GM18502 (cell line): ENCODE measurements around the gene TAS2R30.
"Not testable (repeated sequence)": the region's sequence is repeated elsewhere in the genome, so short reads cannot be mapped to it uniquely, and the experiment has no call there.

ENCODE experiments used
- ATAC-seq: cut with Tn5 transposase; IDR thresholded peaks from one replicate; pipeline ENCODE4 v1.9.1; 2021; ENCODE audit warnings: mild to moderate bottlenecking; ENCODE audit not compliant: unreplicated experiment, poor library complexity

TAS2R30 gene

DNA sequence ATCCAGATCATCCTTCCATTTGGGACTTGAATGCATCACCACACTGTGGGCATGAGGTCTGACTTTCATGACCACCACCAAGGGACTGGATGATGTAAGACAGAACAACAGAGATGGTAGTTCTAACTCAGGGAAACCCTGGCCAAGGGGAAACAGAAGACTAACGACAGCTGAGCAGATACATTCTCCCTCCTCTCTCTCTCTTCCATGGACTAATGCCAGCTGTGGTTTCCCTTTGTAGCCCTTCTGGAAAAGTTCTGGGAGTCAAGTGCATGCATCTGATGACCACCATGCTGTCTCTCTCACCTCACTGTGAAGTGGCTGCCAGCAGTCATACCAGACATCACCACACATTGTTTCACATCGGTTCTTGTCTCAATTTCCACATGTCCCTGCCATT, 3.4 kb downstream of the TAS2R30 start:
- no peak for ATAC-seq

DNA sequence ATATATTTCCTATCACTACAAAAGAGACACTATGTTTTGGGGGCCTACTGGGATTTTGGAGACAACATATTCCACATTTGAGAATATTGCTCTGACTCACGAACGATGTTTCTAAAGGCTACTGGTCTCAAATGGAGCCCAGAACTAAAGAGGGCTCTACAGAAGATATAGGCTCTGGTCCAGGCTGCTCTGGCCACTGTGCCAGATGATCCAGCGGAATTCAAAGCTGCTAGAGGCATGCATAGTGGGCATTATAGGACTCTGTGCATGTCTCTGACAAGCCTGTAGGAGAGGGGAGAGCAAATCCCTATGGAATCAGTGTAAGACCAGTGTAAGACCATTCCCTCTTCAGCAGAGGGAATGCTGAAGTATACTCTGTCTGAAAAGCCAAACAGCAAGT, 4.1 kb downstream of the TAS2R30 start:
- no peak for ATAC-seq

DNA sequence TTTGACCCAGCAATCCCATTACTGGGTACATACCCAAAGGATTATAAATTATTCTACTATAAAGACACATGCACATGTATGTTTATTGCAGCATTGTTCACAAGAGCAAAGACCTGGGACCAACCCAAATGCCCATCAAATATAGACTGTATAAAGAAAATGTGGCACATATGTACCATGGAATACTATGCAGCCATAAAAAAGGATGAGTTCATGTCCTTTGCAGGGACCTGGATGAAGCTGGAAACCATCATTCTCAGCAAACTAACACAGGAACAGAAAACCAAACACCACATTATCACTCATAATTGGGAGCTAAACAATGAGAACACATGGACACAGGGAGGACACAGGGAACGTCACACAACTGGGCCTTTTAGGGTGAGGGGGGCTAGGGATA, 20.3 kb downstream of the TAS2R30 start:
- ATAC-seq = not testable (repeated sequence)

DNA sequence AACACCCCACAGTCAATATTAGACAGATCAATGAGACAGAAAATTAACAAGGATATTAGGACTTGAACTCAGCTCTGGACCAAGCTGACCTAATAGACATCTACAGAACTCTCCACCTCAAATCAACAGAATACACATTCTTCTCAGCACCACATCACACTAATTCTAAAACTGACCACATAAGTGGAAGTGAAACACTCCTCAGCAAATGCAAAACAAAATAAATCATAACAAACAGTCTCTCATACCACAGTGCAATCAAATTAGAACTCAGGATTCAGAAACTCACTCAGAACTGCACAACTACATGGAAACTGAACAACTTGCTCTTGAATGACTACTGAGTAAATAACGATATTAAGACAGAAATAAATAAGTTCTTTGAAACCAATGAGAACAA, 23.2 kb downstream of the TAS2R30 start:
- not testable (repeated sequence) for ATAC-seq

DNA sequence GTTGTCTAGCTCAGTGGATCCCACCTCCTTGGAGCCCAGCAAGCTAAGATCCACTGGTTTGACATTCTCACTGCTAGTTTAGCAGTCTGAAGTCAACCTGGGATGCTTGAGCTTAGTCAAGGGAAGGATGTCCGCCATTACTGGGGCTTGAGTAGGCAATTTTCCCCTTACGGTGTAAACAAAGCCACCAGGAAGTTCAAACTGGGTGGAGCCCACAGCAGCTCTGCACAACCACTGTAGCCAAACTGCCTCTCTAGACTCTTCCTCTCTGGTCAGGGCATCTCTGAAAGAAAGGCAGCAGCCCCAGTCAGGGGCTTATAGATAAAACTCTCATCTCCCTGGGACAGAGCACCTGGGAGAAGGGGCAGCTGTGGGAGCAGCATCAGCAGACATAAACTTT, 25.6 kb downstream of the TAS2R30 start:
- no peak for ATAC-seq

DNA sequence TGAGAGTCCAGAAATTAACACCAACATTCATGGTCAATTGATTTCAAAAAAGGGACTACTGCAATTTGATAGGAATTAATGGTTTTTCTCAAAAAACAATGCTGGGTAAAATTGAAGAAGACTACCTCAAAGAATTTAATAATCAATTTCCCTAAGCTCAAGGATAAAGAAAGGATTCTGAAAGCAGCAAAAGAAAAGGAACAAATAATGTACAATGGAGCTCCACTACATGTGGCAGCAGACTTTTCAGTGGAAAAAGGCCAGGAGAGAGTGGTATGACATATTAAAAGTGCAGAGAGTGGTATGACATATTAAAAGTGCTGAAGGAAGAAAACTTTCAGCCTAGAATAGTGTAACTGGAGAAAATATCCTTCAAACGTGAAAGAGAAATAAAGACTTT, 26.7 kb downstream of the TAS2R30 start:
- no peak for ATAC-seq

DNA sequence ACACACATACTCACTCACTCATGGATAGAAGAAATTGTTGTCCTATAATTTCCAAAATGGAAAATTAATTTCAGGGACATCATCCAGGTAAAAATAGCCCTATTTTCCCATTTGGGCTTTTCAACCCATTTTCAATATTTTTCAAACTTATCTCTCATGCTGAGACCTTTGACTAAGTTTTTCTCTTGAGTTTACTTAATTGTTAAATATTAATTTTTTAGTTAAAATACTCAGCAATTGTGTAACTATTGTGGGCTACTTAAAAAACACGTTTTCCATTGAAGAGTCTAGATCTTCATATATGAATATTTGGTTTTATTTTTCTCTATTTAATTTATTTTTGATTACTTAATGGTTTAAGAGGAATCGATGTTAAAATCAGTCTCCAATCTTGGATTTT, 28.2 kb downstream of the TAS2R30 start:
- ATAC-seq = no peak

DNA sequence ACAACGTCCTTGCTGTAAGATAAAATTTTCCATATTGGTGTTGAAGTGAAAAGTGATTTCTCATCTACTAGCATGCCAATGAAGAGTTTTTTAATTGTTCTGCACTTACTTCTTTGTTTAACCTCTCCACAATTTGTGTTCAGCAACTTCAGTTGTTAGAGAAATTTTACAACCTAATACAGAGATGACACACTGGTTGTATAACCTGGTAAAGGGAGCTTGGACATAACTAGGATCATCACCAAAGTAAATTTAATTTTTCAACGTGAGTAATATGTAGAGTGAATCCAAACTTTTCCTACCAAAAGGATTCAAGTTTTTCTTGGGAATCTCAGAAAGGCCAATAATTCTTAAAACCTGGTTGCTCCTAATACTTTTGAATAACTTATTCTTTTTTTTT, 28.9 kb downstream of the TAS2R30 start:
- no peak for ATAC-seq

DNA sequence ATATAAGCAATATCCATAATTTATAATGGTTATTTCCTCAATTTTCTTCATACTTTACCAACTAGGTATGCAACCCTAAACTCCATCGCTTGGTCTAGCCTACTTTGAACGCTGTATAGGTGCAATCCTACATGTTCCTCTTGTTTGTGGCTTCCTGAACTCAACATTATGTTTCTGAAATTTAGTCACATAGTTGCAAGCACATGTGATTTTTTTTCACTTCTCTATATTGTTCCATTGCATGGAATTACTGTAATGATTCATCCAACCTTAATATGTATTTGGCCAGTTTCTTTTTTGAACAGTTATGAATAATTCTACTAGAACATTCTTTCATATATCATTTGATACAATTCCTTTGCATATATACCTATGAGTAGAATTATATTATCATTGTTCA, 39.5 kb downstream of the TAS2R30 start:
- not testable (repeated sequence) for ATAC-seq

DNA sequence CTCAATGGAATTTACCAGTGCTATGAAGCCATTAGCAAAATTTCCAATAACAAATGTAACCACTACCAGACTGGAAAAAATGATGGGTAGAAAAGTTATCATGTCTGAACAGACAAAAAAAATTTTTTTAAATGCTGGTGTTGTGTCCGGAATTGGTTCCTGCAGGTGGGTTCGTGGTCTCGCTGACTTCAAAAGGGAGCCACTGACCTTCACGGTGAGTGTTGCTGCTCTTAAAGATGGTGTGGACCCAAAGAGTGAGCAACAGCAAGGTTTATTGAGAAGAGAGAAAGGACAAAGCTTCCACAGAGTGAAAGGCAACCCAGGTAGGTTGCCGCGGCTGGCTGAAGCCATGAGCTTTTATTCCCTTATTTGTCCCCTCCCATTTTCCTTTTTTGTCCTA, 42.3 kb downstream of the TAS2R30 start, which contains the start of gene TAS2R43:
Gene TAS2R43 (minus strand): TSS at position 186 of the 400 bp plus-strand sequence. CDS start 84 bp downstream, at position 102.
- ATAC-seq = no peak

DNA sequence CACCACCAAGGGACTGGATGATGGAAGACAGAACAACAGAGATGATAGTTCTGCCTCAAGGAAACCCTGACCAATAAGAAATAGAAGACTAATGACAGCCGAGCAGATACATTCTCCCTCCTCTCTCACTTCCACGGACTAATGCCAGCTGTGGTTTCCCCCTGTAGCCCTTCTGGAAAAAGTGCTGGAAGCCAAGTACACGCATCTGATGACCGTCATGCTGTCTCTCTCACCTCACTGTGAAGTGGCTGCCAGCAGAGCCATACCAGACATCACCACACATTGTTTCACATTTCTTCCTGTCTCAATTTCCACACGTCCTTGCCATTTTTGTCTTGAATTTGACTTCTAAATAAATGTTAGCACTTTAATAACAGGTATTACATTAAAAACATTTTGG, 45.2 kb downstream of the TAS2R30 start:
- no peak for ATAC-seq

DNA sequence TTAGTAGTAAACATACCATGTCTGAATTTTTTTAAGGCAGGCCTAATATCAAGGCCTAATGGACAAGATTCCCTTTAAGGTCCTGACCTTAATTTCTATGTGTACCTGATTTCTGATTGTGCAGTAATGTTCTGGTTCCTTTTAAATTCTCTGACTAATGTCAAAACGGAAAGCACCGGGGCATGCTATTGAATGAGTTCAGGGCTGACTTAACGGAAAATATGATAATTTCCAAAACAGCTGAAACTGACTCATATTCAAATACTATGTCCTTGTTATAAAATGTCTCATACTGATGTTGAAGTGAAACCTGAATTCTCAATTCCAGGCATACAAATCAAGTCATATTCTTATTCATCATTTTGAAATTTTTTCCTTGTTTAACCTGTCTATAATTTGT, 49.0 kb downstream of the TAS2R30 start:
- ATAC-seq = no peak
